ENCODE measurements around the gene SRRM4. TPM values are rescaled to one million over a fixed set of nuclear protein-coding genes. Genes with fewer than 3 reads are reported as not detected.

The SRRM4 gene
- polyA plus RNA-seq (not detected in 3 replicates), polyA minus RNA-seq (not detected in 3 replicates)
- not detected for polyA plus RNA-seq (2011; ENCODE audit: low read depth)
- not detected in 2 replicates for polyA plus RNA-seq (2011; cell fraction: cytosol; rRNA removed)
- not detected in 2 replicates for polyA plus RNA-seq (2011; cell fraction: nucleus; rRNA removed)
- polyA plus RNA-seq (2012; ENCODE audit: low replicate concordance) = 0.01 TPM in 1 of 2 replicates, not detected in the other
- not detected for polyA minus RNA-seq (2011; cell fraction: cytosol; rRNA and poly(A)+ RNA removed)
- not detected in 2 replicates for polyA minus RNA-seq (2011; cell fraction: nucleus; rRNA and poly(A)+ RNA removed)

- no peaks in the 10 kb centered on the region for H3K4me1 ChIP-seq (ENCODE audit: control insufficient read depth, extremely low read depth, insufficient read depth, low read length)
- no peak within 1 kb of the TSS for H3K9ac ChIP-seq (ENCODE audit: control insufficient read depth, extremely low read depth, insufficient read depth, low read length)
- H3K27ac ChIP-seq (ENCODE audit: control insufficient read depth, insufficient read depth, low read length) = no peak within 1 kb of the TSS
- no peaks in the 10 kb centered on the region for H3K9me3 ChIP-seq (ENCODE audit: control insufficient read depth, low read depth, low read length)
- no peak within 1 kb of the TSS for H3K4me3 ChIP-seq (ENCODE audit: control insufficient read depth in 2 of 3, extremely low read depth in 1 of 3, insufficient read depth in 2 of 3, low read depth in 1 of 3, low read length in 3 of 3)
- no peak for TF ChIP-seq EZH2 (IDR thresholded peaks at IDR 0.05; ENCODE audit: low read length)
- no peak for TF ChIP-seq CTCF (optimal IDR thresholded peaks at IDR 0.05 in 1 of 3, IDR thresholded peaks at IDR 0.05 in 1 of 3, conservative IDR thresholded peaks at IDR 0.05 in 1 of 3; ENCODE audit: extremely low read depth in 1 of 3, insufficient read depth in 2 of 3, low read length in 3 of 3)
- dilution Hi-C loops (cut with MboI; ENCODE audit: extremely low pct_ligation_motif_present, low sequenced_read_pairs) = no loop called here
- H3K9me1 ChIP-seq (ENCODE audit: control insufficient read depth, extremely low read depth, insufficient read depth, low read length) = no peaks in the 10 kb centered on the region
- H3K36me3 ChIP-seq (ENCODE audit: control insufficient read depth in 2 of 2, extremely low read depth in 1 of 2, insufficient read depth in 2 of 2, low read length in 2 of 2) = no peaks in the 10 kb centered on the region
- no peak for DNase-seq (ENCODE audit: low read depth, low spot score)
- FAIRE-seq = no peak
- no peaks in the 10 kb centered on the region for H4K20me1 ChIP-seq (ENCODE audit: control insufficient read depth, extremely low read depth, insufficient read depth, low read length)
- H2AFZ ChIP-seq (ENCODE audit: control insufficient read depth, low read length) = no peak within 1 kb of the TSS
- no peak within 1 kb of the TSS for H3K4me2 ChIP-seq (ENCODE audit: control insufficient read depth, extremely low read depth, insufficient read depth, low read depth, low read length)
- H3K27me3 ChIP-seq (ENCODE audit: control insufficient read depth, extremely low read depth, insufficient read depth, low read length) = peaks cover 13% of the 10 kb centered on the region
- no peaks in the 10 kb centered on the region for H3K79me2 ChIP-seq (ENCODE audit: control insufficient read depth, insufficient read depth, low read length)
These were observed at the start of gene SRRM4 for GRCh38 chr12:118981285-118982211. Gene SRRM4 (plus strand): TSS chr12:118981541. CDS start chr12:118981883, 342 bp downstream.

GRCh38 chr12:118946256-118946655, 35.1 kb upstream of the SRRM4 start:
- no peaks in the 10 kb centered on the region for H3K79me2 ChIP-seq (ENCODE audit: control insufficient read depth, insufficient read depth, low read length)
- no peak overlapping the region for H3K27ac ChIP-seq (ENCODE audit: control insufficient read depth, insufficient read depth, low read length)
- no peak overlapping the region for H3K9ac ChIP-seq (ENCODE audit: control insufficient read depth, extremely low read depth, insufficient read depth, low read length)
- no peaks in the 10 kb centered on the region for H3K36me3 ChIP-seq (ENCODE audit: control insufficient read depth in 2 of 2, extremely low read depth in 1 of 2, insufficient read depth in 2 of 2, low read length in 2 of 2)
- dilution Hi-C loops (cut with MboI; ENCODE audit: extremely low pct_ligation_motif_present, low sequenced_read_pairs) = no loop called here
- H4K20me1 ChIP-seq (ENCODE audit: control insufficient read depth, extremely low read depth, insufficient read depth, low read length) = no peaks in the 10 kb centered on the region
- no peaks in the 10 kb centered on the region for H3K9me3 ChIP-seq (ENCODE audit: control insufficient read depth, low read depth, low read length)
- H3K4me1 ChIP-seq (ENCODE audit: control insufficient read depth, extremely low read depth, insufficient read depth, low read length) = no peaks in the 10 kb centered on the region
- DNase-seq (ENCODE audit: low read depth, low spot score) = no peak
- TF ChIP-seq EZH2 (IDR thresholded peaks at IDR 0.05; ENCODE audit: low read length) (no peak), CTCF (optimal IDR thresholded peaks at IDR 0.05 in 1 of 3, IDR thresholded peaks at IDR 0.05 in 1 of 3, conservative IDR thresholded peaks at IDR 0.05 in 1 of 3; ENCODE audit: extremely low read depth in 1 of 3, insufficient read depth in 2 of 3, low read length in 3 of 3) (no peak)
- H3K4me3 ChIP-seq (ENCODE audit: control insufficient read depth in 2 of 3, extremely low read depth in 1 of 3, insufficient read depth in 2 of 3, low read depth in 1 of 3, low read length in 3 of 3) = no peak overlapping the region
- no peaks in the 10 kb centered on the region for H3K27me3 ChIP-seq (ENCODE audit: control insufficient read depth, extremely low read depth, insufficient read depth, low read length)
- no peak overlapping the region for H2AFZ ChIP-seq (ENCODE audit: control insufficient read depth, low read length)
- H3K9me1 ChIP-seq (ENCODE audit: control insufficient read depth, extremely low read depth, insufficient read depth, low read length) = no peaks in the 10 kb centered on the region
- FAIRE-seq = no peak
- H3K4me2 ChIP-seq (ENCODE audit: control insufficient read depth, extremely low read depth, insufficient read depth, low read depth, low read length) = no peak overlapping the region

Data from keratinocyte (primary cell).